Karpas-422 (cell line): ENCODE data around the gene IL1RAPL2. TPM values are rescaled to one million over a fixed set of nuclear protein-coding genes. Genes with fewer than 3 reads are reported as not detected.

ENCODE experiments used
- DNase-seq: peaks from one replicate; pipeline ENCODE4 v3.0.0-alpha.2; 2015
- H2AFZ ChIP-seq: fragments of 200-600 bp; sonication (generic); 2 replicates; pipeline ENCODE4 v1.6.1; 2014; ENCODE audit warnings: antibody characterized with exemption, low read length, mixed read lengths
- H3K27ac ChIP-seq: fragments of 200-600 bp; sonication (generic); 2 replicates; pipeline ENCODE4 v1.5.1; 2014; ENCODE audit warnings: mild to moderate bottlenecking, low read length, moderate library complexity
- H3K27me3 ChIP-seq: fragments of 200-600 bp; sonication (generic); 2 replicates; pipeline ENCODE4 v1.6.1; 2014; ENCODE audit warnings: low read length, mixed read lengths
- H3K36me3 ChIP-seq: fragments of 200-600 bp; sonication (generic); 2 replicates; pipeline ENCODE4 v1.6.1; 2014; ENCODE audit warnings: low read length, mixed read lengths; ENCODE audit not compliant: insufficient read depth
- H3K4me1 ChIP-seq: fragments of 200-600 bp; sonication (generic); 2 replicates; pipeline ENCODE4 v1.6.1; 2014; ENCODE audit warnings: mild to moderate bottlenecking, low read length, mixed read lengths
- H3K4me2 ChIP-seq: fragments of 200-600 bp; sonication (generic); 2 replicates; pipeline ENCODE4 v1.6.1; 2014; ENCODE audit warnings: low read length, low read depth, mild to moderate bottlenecking; ENCODE audit not compliant: poor library complexity, severe bottlenecking
- H3K4me3 ChIP-seq: fragments of 200-600 bp; sonication (generic); 2 replicates; pipeline ENCODE4 v1.5.1; 2014; ENCODE audit warnings: mild to moderate bottlenecking, antibody characterized with exemption, low read length, mixed read lengths
- H3K79me2 ChIP-seq: fragments of 200-600 bp; sonication (generic); 2 replicates; pipeline ENCODE4 v1.6.1; 2014; ENCODE audit warnings: mild to moderate bottlenecking, low read length, mixed read lengths
- H3K9ac ChIP-seq: fragments of 200-600 bp; sonication (generic); 2 replicates; pipeline ENCODE4 v1.6.0; 2014; ENCODE audit warnings: low read length
- H3K9me2 ChIP-seq: fragments of 200-600 bp; sonication (generic), shearing (Covaris generic); replicated peaks from 2 replicates; pipeline ENCODE4 v1.6.0; 2014; ENCODE audit warnings: mild to moderate bottlenecking, low read length, moderate library complexity; ENCODE audit not compliant: insufficient read depth
- H3K9me3 ChIP-seq: fragments of 300-700, 200-600 bp; sonication (generic); 2 replicates; pipeline ENCODE4 v1.6.1; 2014; ENCODE audit warnings: low read length, mixed read lengths
- H4K20me1 ChIP-seq: fragments of 200-600 bp; sonication (generic); 2 replicates; pipeline ENCODE4 v1.6.1; 2014; ENCODE audit warnings: mild to moderate bottlenecking, antibody characterized with exemption, low read length, low read depth; ENCODE audit not compliant: insufficient read depth
- total RNA-seq: library from RNA; depleted of rRNA; stranded (reverse); fragments of >200 nt; shearing (Covaris generic); gene quantifications from 2 replicates; pipeline ENCODE4 v1.2.3, GENCODE V29; 2014; ENCODE audit warnings: low replicate concordance

IL1RAPL2 gene
- total RNA-seq, 1 experiment from 2014 or later, result not detected

DNA sequence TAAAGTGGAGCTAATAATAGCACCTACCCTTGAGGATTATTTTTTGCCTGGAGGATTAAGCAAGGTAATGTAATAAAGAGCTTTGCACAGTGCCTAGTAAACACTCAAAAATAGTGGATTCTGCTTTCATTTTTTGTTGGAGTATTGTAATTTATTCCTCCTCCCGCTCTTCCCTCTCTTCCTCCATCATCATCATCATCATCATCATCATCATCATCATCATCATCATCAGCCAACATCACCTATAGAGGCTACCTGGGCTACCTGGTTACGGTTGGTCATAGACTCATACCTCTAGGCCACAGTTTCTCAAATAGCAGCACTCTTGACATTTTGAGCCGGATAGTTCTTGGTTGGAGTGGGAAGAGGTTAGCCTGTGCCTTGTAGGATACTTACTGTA, 781.4 kb downstream of the IL1RAPL2 start:
- Histone ChIP-seq H4K20me1 (no peaks in the 10 kb centered on the region), H3K9me3 (peaks cover 17% of the 10 kb centered on the region), H3K27ac (no peak overlapping the region), H3K9ac (no peak overlapping the region), H3K27me3 (no peaks in the 10 kb centered on the region), H3K4me3 (no peak overlapping the region), H3K9me2 (no peaks in the 10 kb centered on the region), H3K4me1 (no peaks in the 10 kb centered on the region), H3K36me3 (no peaks in the 10 kb centered on the region), H3K4me2 (no peak overlapping the region), H3K79me2 (no peaks in the 10 kb centered on the region), H2AFZ (no peak overlapping the region)
- no peak for DNase-seq

DNA sequence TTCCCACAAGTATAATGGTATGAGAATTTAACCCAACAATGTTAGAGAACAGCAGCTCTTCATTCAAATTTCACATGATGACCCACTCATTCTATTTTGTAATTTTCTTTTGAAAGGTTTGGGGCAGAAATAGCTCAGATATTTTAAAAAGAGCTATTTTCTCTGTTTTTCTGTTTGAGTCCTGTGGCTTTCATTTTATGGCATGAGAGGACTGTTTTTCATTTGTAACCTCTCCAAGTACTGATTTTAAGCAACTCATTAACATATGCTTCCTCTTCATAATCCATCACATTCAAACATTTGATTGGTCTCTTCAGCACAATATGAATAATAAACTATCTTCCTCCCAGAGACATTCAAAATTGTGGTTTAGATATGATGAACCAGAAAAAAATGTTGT, 783.5 kb downstream of the IL1RAPL2 start:
- DNase-seq, result no peak
- Histone ChIP-seq H2AFZ (no peak overlapping the region), H3K27me3 (no peaks in the 10 kb centered on the region), H4K20me1 (no peaks in the 10 kb centered on the region), H3K27ac (no peak overlapping the region), H3K9me3 (peaks cover 17% of the 10 kb centered on the region), H3K79me2 (no peaks in the 10 kb centered on the region), H3K4me3 (no peak overlapping the region), H3K36me3 (no peaks in the 10 kb centered on the region), H3K4me1 (no peaks in the 10 kb centered on the region), H3K9ac (no peak overlapping the region), H3K9me2 (no peaks in the 10 kb centered on the region), H3K4me2 (no peak overlapping the region)

DNA sequence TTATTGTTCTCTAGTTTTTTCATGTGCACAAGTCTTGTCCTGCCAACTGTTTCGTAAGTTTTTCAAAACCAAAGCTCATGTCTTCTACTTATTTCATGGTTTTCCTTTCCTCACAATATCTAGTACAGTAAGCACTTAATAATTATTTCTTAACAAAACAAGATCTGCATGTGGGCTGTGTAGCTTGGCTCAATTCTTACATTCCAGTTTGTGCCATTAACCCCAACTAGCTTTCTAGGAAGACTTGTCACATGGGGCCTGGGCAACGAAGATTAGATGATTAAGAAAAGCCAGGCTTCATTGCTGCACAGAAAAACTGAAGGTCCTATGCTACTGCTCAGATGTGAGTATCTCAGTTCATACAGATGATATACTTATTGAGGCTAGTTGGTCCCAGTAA, 809.8 kb downstream of the IL1RAPL2 start:
- H3K4me2 ChIP-seq, result no peak overlapping the region

DNA sequence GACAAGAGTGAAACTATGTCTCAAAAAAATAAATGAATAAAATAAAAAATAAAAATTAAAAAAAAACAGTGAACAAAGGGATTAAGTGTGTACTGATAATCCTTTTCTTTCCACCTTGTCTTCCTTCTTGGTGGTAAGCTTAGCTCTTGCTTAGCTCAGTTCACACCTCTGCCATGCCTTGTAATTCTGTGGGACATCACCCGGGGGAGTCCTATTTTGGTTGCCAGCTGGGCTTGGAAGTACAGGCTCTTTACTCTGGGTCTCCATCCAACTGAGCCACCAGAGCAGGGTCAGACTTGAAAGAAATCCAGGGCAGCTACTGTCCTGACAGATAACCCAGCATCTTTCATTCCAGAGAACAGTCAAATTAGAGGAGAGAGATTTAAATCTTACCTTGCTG, 858.7 kb downstream of the IL1RAPL2 start:
- H2AFZ ChIP-seq, result no peak overlapping the region
- no peaks in the 10 kb centered on the region for H3K27me3 ChIP-seq
- H3K4me2 ChIP-seq, result no peak overlapping the region
- no peaks in the 10 kb centered on the region for H4K20me1 ChIP-seq
- H3K79me2 ChIP-seq, result no peaks in the 10 kb centered on the region
- H3K9me3 ChIP-seq, result peaks cover 2% of the 10 kb centered on the region; the same call in 1 of the 2 replicates
- no peak overlapping the region for H3K4me3 ChIP-seq
- no peak overlapping the region for H3K27ac ChIP-seq
- no peak overlapping the region for H3K9ac ChIP-seq
- H3K9me2 ChIP-seq, result no peaks in the 10 kb centered on the region
- H3K36me3 ChIP-seq, result no peaks in the 10 kb centered on the region
- no peaks in the 10 kb centered on the region for H3K4me1 ChIP-seq
- DNase-seq, result no peak

More for the DNA sequence above, 809.8 kb downstream of the IL1RAPL2 start:
- Histone ChIP-seq H3K9me3 (peaks cover 3% of the 10 kb centered on the region; the same call in 1 of the 2 replicates), H4K20me1 (no peaks in the 10 kb centered on the region), H3K36me3 (no peaks in the 10 kb centered on the region), H3K4me3 (no peak overlapping the region), H3K27me3 (no peaks in the 10 kb centered on the region), H2AFZ (no peak overlapping the region), H3K4me1 (no peaks in the 10 kb centered on the region), H3K9ac (no peak overlapping the region), H3K9me2 (no peaks in the 10 kb centered on the region), H3K27ac (no peak overlapping the region), H3K79me2 (no peaks in the 10 kb centered on the region)
- DNase-seq, result no peak

DNA sequence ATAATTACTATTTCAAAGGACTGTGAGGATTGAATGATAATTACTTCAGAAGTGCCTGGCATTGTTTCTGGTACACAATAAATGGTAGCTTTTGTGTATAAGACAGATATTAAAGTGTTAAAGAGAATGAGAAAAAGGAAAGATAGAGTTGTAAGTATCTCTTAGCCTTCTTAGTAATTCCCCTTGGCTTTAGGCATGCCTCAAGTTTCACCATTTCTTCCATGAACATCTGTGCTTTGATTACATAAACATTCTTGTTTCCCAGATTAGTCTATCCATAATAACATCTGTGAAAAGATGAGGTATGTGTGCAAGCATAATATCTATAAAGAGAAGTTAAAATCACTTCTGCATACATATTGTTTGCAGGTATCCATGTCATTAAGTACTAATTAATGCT, 885.4 kb downstream of the IL1RAPL2 start:
- Histone ChIP-seq H4K20me1 (no peaks in the 10 kb centered on the region), H3K27me3 (no peaks in the 10 kb centered on the region), H3K79me2 (no peaks in the 10 kb centered on the region), H3K27ac (no peak overlapping the region), H3K9ac (no peak overlapping the region), H2AFZ (no peak overlapping the region), H3K4me3 (no peak overlapping the region), H3K4me2 (no peak overlapping the region), H3K9me2 (no peaks in the 10 kb centered on the region), H3K36me3 (no peaks in the 10 kb centered on the region), H3K4me1 (no peaks in the 10 kb centered on the region), H3K9me3 (peaks cover 3% of the 10 kb centered on the region)
- no peak for DNase-seq

DNA sequence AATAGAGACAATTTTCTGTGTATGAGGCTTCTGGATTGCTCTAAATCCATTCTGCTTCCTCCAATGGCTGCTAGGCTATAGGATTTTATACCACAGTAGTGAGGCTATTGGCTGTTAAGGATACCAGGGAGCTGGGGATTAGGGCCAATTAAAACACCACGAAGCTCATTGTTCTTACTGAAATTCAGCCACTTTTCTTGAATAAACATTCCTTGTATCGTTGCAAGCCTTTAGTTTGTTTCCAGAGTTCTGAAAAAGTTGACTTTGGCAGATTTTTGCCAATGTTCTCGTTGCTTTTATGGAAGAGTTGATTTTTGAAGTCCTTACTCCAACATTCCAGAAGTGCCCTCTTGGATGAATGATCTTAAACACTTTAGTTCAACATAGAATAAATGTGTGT, 892.8 kb downstream of the IL1RAPL2 start:
- Histone ChIP-seq H3K9ac (no peak overlapping the region), H3K4me1 (no peaks in the 10 kb centered on the region), H3K4me2 (no peak overlapping the region), H3K79me2 (no peaks in the 10 kb centered on the region), H3K27me3 (no peaks in the 10 kb centered on the region), H4K20me1 (no peaks in the 10 kb centered on the region), H3K27ac (no peak overlapping the region), H2AFZ (no peak overlapping the region), H3K9me3 (peaks cover 6% of the 10 kb centered on the region; the same call in 1 of the 2 replicates), H3K36me3 (no peaks in the 10 kb centered on the region), H3K4me3 (no peak overlapping the region), H3K9me2 (no peaks in the 10 kb centered on the region)
- no peak for DNase-seq

DNA sequence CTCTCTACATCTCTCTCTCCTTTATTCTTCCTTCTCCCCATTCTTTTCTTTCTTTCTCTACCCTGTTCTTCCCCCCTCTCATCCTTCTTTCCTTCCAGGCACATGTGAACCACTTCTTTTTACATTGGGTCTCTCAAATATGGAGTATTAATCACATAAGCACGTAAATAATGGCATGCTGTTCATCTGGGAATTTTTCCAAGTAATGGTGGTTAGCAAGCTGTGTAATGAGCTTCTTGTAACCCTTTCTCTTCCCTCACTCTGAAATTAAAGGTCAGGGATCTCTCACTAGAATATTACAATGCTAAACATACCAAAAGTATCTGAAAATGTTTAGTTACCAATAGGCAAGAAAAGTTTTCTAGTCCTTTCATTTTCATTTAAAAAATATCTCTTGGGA, 894.4 kb downstream of the IL1RAPL2 start:
- H3K4me2 ChIP-seq, result no peak overlapping the region
- H2AFZ ChIP-seq, result no peak overlapping the region
- no peaks in the 10 kb centered on the region for H3K79me2 ChIP-seq
- no peaks in the 10 kb centered on the region for H3K36me3 ChIP-seq
- no peak overlapping the region for H3K4me3 ChIP-seq
- H3K9me2 ChIP-seq, result no peaks in the 10 kb centered on the region
- no peak overlapping the region for H3K27ac ChIP-seq
- H3K9ac ChIP-seq, result no peak overlapping the region
- DNase-seq, result no peak
- no peaks in the 10 kb centered on the region for H3K27me3 ChIP-seq
- H3K4me1 ChIP-seq, result no peaks in the 10 kb centered on the region
- peaks cover 6% of the 10 kb centered on the region; the same call in 1 of the 2 replicates for H3K9me3 ChIP-seq
- no peaks in the 10 kb centered on the region for H4K20me1 ChIP-seq

DNA sequence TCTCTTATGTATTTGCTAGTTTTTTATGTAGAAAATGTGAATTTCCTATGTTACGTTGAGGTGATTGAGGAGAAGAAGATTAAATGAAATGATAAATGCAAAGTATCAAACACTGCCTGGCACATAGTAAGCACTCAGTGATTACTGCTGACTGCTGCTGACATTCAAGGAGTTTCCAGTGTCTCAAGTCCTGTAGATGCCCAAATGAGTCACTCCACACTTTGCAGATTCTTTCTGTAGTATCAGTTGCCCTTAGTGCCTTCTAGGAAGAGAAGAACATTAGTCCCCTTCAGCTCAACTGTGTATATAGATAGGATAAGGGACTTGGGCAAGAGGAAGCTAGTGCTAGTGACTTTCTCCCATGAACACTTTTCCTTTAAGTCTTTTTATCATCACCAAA, 895.0 kb downstream of the IL1RAPL2 start:
- Histone ChIP-seq H2AFZ (no peak overlapping the region), H3K27me3 (no peaks in the 10 kb centered on the region), H3K27ac (no peak overlapping the region), H3K79me2 (no peaks in the 10 kb centered on the region), H3K9me2 (no peaks in the 10 kb centered on the region), H3K36me3 (no peaks in the 10 kb centered on the region), H3K4me1 (no peaks in the 10 kb centered on the region), H3K9me3 (peaks cover 6% of the 10 kb centered on the region; the same call in 1 of the 2 replicates), H3K4me3 (no peak overlapping the region), H3K4me2 (no peak overlapping the region), H3K9ac (no peak overlapping the region), H4K20me1 (no peaks in the 10 kb centered on the region)
- no peak for DNase-seq

DNA sequence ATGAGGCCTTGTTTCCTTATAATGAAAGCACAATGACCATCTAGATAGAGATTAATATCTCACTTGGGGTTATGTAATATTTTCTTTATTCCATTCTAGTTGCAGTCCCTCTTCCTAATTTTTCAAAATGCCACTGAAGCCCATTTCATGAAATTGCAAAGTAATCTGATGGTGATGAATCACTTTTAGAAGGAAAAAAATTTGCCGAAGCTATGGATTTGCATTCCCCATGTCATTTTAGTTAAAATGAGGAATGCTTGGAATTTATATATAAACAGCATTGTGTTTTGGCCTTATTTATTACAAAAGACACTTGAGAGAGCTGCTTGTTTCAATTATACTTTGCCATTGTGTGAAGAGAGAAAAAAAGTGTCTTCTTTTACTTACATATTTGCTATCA, 896.2 kb downstream of the IL1RAPL2 start:
- Histone ChIP-seq H3K4me2 (no peak overlapping the region), H3K79me2 (no peaks in the 10 kb centered on the region), H3K27ac (no peak overlapping the region), H3K4me1 (no peaks in the 10 kb centered on the region), H3K9ac (no peak overlapping the region), H2AFZ (no peak overlapping the region), H3K9me2 (no peaks in the 10 kb centered on the region), H3K27me3 (no peaks in the 10 kb centered on the region), H3K9me3 (peaks cover 6% of the 10 kb centered on the region; the same call in 1 of the 2 replicates), H3K4me3 (no peak overlapping the region), H3K36me3 (no peaks in the 10 kb centered on the region), H4K20me1 (no peaks in the 10 kb centered on the region)
- no peak for DNase-seq
